Pancreas (tissue), 10 donors: ENCODE results near the gene MYMK. TPM values are rescaled to one million over a fixed set of nuclear protein-coding genes. Genes with fewer than 3 reads are reported as not detected.

Experiments used
- ATAC-seq, 4 donors: fragments of 200-7000 bp; cut with Tn5 transposase; one replicate each; pipeline versions ENCODE4 v1.8.0 to v1.9.1; 2020; ENCODE audit warnings: mild to moderate bottlenecking in 4 of 4, moderate library complexity in 4 of 4
- DNase-seq, 6 donors: peaks; one replicate each; pipeline ENCODE4 v3.0.0-alpha.2; 2020
- FAIRE-seq: peaks from 2 replicates; lab custom pipeline; 2012; peaks lifted over from hg19 to GRCh38; lab: Jason Lieb, UNC
- H3K27ac ChIP-seq, 4 donors: fragments of 200-600 bp; sonication (generic); 1 replicate in 3 of 4; 2 replicates in 1 of 4; pipeline versions ENCODE4 v1.5.0 to v1.8.0; 2020
- H3K27me3 ChIP-seq, 4 donors: fragments of 200-600 bp; one replicate each; pipeline ENCODE4 v1.8.0; 2021
- H3K36me3 ChIP-seq, 3 donors: fragments of 200-600 bp; sonication (generic) in 1 of 3; one replicate each; pipeline versions ENCODE4 v1.5.0 to v1.8.0; 2020 to 2021
- H3K4me1 ChIP-seq, 3 donors: fragments of 200-600 bp; one replicate each; pipeline ENCODE4 v1.8.0; 2021
- H3K4me3 ChIP-seq, 4 donors: fragments of 200-600 bp; sonication (generic) in 2 of 4; one replicate each; pipeline versions ENCODE4 v1.5.0 to v1.8.0; 2020 to 2021
- H3K9me3 ChIP-seq, 4 donors: fragments of 200-600 bp; one replicate each; pipeline ENCODE4 v1.8.0; 2021
- CTCF ChIP-seq, 4 donors: fragments of 200-600 bp; sonication (generic) in 3 of 4; IDR thresholded peaks; one replicate each; pipeline versions ENCODE4 v1.5.0 to v1.8.0; 2021; ENCODE audit warnings: antibody characterized with exemption in 4 of 4
- WGBS, 2 donors: extraction: QIAGEN DNeasy Blood & Tissue Kit; methylation state at CpG; one replicate each; pipeline ENCODE4 v1.1.7; 2013; 5-methylcytosine and 5-hydroxymethylcytosine counted together
- intact Hi-C, 3 donors: fragments of 100-400 bp; cut with DNase I; formaldehyde crosslinking; loops; one replicate each; pipeline versions ENCODE4 v1.11.1 to v1.14.2; 2022
- polyA plus RNA-seq, 2 donors: library from polyadenylated mRNA; stranded (reverse); fragments of 200-250 nt; gene quantifications; one replicate each; pipeline ENCODE4 v1.2.3, GENCODE V29; 2013
- total RNA-seq, 6 donors: library from RNA; stranded (reverse); fragmentation: NEBNext Ultra II Directional in 4 of 6; extraction: Animal tissue kit (Norgen Biotek cat#: 25700) in 4 of 6; gene quantifications; one replicate each; pipeline versions ENCODE4 v1.2.1 to v1.2.4, GENCODE V29; 2021 to 2023
- donor health status: healthy with polysubstance abuse.
- donor health status: DM: no; HTN: no; CAD: no; lungs with moderate emphysema.
- donor health status: DM: no; HTN: no; CAD: no.
- donor health status: control.
- donor health status: control.
- donor health status: Bipolar disorder and iron deficiency.
- donor health status: DM: yes; HTN: yes; CAD: no.
- donor health status: DM: no; HTN: no; CAD: no.
- donor health status: DM: no; HTN: no; CAD: no.
- donor health status: DM: yes; HTN: yes; CAD: no.

MYMK gene
- total and polyA plus RNA-seq, 8 donors: not detected

- Histone ChIP-seq H3K9me3 (no peaks in the 10 kb centered on the region), H3K36me3 (no peaks in the 10 kb centered on the region), H3K4me1 (no peaks in the 10 kb centered on the region), H3K4me3 (no peak overlapping the region), H3K27ac (no peak overlapping the region), H3K27me3 (no peaks in the 10 kb centered on the region)
- WGBS, 2 donors: 22 to 23% methylated on average over 14 of the region's 14 CpGs
- no peak for TF ChIP-seq CTCF (IDR thresholded peaks at IDR 0.05)
- peak in 1 of 6 donors; percentile 17 for DNase-seq
- no peak for FAIRE-seq
- intact Hi-C loops: no loop called here
- peak in 3 of 4 donors; percentile 8 to 17 (median 14) for ATAC-seq
These were observed 38.6 kb upstream of the MYMK start for GRCh38 chr9:133563291-133563796.

- Histone ChIP-seq H3K4me3 (no peak overlapping the region), H3K9me3 (no peaks in the 10 kb centered on the region), H3K27me3 (no peaks in the 10 kb centered on the region), H3K27ac (no peak overlapping the region), H3K4me1 (no peaks in the 10 kb centered on the region), H3K36me3 (no peaks in the 10 kb centered on the region)
- 71 to 87% methylated on average over 8 to 54 of the region's 54 CpGs for WGBS, 2 donors
- FAIRE-seq (no peak), ATAC-seq (no peak), DNase-seq (peak in 1 of 6 donors; percentile 49)
- no peak for TF ChIP-seq CTCF (IDR thresholded peaks at IDR 0.05)
- intact Hi-C loops: no loop called here
These were observed 38.0 kb upstream of the MYMK start for GRCh38 chr9:133562611-133563290.

- FAIRE-seq: no peak
- no peak for TF ChIP-seq CTCF (IDR thresholded peaks at IDR 0.05)
- H3K4me1 ChIP-seq: no peaks in the 10 kb centered on the region
- intact Hi-C loops: no loop called here
- H3K36me3 ChIP-seq: no peaks in the 10 kb centered on the region
- 79 to 82% methylated on average over 13 to 32 of the region's 32 CpGs for WGBS, 2 donors
- H3K4me3 ChIP-seq: no peak overlapping the region
- H3K27ac ChIP-seq: no peak overlapping the region
- ATAC-seq: no peak
- no peak for DNase-seq
- no peaks in the 10 kb centered on the region for H3K9me3 ChIP-seq
- no peaks in the 10 kb centered on the region for H3K27me3 ChIP-seq
These were observed 37.3 kb upstream of the MYMK start for GRCh38 chr9:133561976-133562554.

- H3K4me1 ChIP-seq: no peaks in the 10 kb centered on the region
- intact Hi-C loops: no loop called here
- no peak for FAIRE-seq
These were observed 36.2 kb upstream of the MYMK start for GRCh38 chr9:133560944-133561343.

More at GRCh38 chr9:133560944-133561343, 36.2 kb upstream of the MYMK start:
- DNase-seq (no peak), ATAC-seq (no peak)
- no peak overlapping the region for H3K4me3 ChIP-seq
- H3K27ac ChIP-seq: no peak overlapping the region
- WGBS, 2 donors: 85 to 90% methylated on average over 22 of the region's 22 CpGs
- TF ChIP-seq CTCF (IDR thresholded peaks at IDR 0.05): no peak
- H3K27me3 ChIP-seq: no peaks in the 10 kb centered on the region
- no peaks in the 10 kb centered on the region for H3K36me3 ChIP-seq
- no peaks in the 10 kb centered on the region for H3K9me3 ChIP-seq
